Left colon (tissue), 2 donors: ENCODE results near the gene ELOVL5. TPM values are rescaled to one million over a fixed set of nuclear protein-coding genes. Genes with fewer than 3 reads are reported as not detected.

Experiments used
- ATAC-seq: fragments of 200-7000 bp; cut with Tn5 transposase; one replicate; pipeline ENCODE4 v1.9.1; 2020; ENCODE audit warnings: mild to moderate bottlenecking, moderate library complexity
- DNase-seq, 2 donors: peaks; one replicate each; pipeline ENCODE4 v3.0.0-alpha.2; 2020
- intact Hi-C, 2 donors: fragments of 100-400 bp; cut with DNase I in 1 of 2; cut with micrococcal nuclease in 1 of 2; formaldehyde crosslinking; loops; one replicate each; pipeline versions ENCODE4 v1.11.2 to v1.14.0; 2022; cut with DNase I, micrococcal nuclease
- microRNA-seq, 2 donors: library from miRNA; unstranded; fragments of <30 nt; microRNA quantifications; one replicate each; pipeline versions ENCODE4 v1.1.0 to v1.2.0, GENCODE V29; 2020
- total RNA-seq, 2 donors: library from RNA; stranded (reverse); fragmentation: NEBNext Ultra II Directional; extraction: Animal tissue kit (Norgen Biotek cat#: 25700); gene quantifications; one replicate each; pipeline ENCODE4 v1.2.1, GENCODE V29; 2021
- donor health status: DM: no; HTN: no; CAD: no.
- donor health status: DM: yes; HTN: yes; CAD: no.

Gene ELOVL5
- total RNA-seq, 2 donors from 2014 or later, result 21.8 to 26.7 TPM

DNA sequence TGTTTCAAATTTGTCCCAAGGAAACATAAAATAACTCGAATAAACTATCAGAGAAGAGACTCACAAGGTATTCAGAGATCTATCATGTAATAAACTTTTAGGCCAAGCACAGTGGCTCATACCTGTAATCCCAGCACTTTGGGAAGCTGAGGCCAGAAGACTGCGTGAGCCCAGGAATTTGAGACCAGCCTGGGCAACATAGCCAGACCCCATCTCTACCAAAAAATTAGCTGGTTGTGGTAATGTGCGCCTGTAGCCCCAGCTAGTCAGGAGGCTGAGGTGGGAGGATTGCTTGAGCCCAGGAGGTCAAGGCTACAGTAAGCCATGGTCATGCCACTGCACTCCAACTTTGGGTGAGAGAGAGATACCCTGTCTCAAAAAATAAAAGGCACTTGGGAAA, 120.9 kb downstream of the ELOVL5 start:
- DNase-seq, result no peak
- no peak for ATAC-seq
- intact Hi-C loops, result no loop called here

DNA sequence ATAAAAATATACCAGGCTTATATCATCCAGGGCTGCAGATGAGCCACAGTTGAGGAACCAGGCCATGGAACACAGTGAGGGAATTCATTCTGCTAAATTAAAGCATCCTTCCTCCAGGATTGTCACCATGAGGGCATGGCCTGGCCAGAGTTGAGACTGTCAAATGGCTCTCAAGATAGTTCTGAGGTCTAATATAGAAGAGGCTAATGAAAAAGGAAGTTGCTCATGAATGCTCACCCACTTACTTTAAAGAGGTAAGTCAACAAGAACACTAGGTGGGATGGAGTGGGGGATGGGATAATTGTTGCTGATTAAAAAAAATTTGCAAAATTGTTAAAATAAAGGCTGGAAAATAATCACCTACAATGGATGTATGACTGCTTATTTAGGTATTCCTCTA, 128.1 kb downstream of the ELOVL5 start:
- ATAC-seq, result no peak
- intact Hi-C loops, result no loop called here
- no peak for DNase-seq

Small RNA genes lying within 50 kb of the gene (microRNA-seq; reads per million reads assigned to microRNA genes)
- 0 reads per million in 2 donors for gene MIR5685

Other genes starting within 250 kb of the ELOVL5 start
- not detected for gene GCM1, start 200.1 kb downstream of the ELOVL5 start, total RNA-seq
- 10 to 100 TPM; 37.1 to 47.5 TPM for gene GCLC, start 196.2 kb upstream of the ELOVL5 start, total RNA-seq